Adipocyte (in vitro differentiated cells): ENCODE measurements around the gene SERINC5.
"Not testable (repeated sequence)": the region's sequence is repeated elsewhere in the genome, so short reads cannot be mapped to it uniquely, and the experiment has no call there.

Experiments used
- DNase-seq: peaks from one replicate; pipeline ENCODE4 v3.0.0-alpha.2; 2015; ENCODE audit warnings: low read depth
- H3K27me3 ChIP-seq: replicated peaks from 2 replicates; pipeline ENCODE4 v1.7.0; 2013; ENCODE audit warnings: mild to moderate bottlenecking, low read length, moderate library complexity; ENCODE audit not compliant: control insufficient read depth, insufficient read depth
- H3K36me3 ChIP-seq: 2 replicates; pipeline ENCODE4 v1.7.0; 2013; ENCODE audit warnings: low read length, mild to moderate bottlenecking, moderate library complexity; ENCODE audit not compliant: control insufficient read depth, insufficient read depth, severe bottlenecking
- H3K4me1 ChIP-seq: 2 replicates; pipeline ENCODE4 v1.7.0; 2013; ENCODE audit warnings: mild to moderate bottlenecking, low read length, moderate library complexity; ENCODE audit not compliant: control insufficient read depth, insufficient read depth
- H3K4me3 ChIP-seq: 2 replicates; pipeline ENCODE4 v1.7.0; 2013; ENCODE audit warnings: mild to moderate bottlenecking, low read length, moderate library complexity
- H3K9ac ChIP-seq: 2 replicates; pipeline ENCODE4 v1.7.0; 2013; ENCODE audit warnings: mild to moderate bottlenecking, low read length, moderate library complexity
- H3K9me3 ChIP-seq: 2 replicates; pipeline ENCODE4 v1.7.0; 2013; ENCODE audit warnings: mild to moderate bottlenecking, low read length, moderate library complexity; ENCODE audit not compliant: control insufficient read depth

The SERINC5 gene

DNA sequence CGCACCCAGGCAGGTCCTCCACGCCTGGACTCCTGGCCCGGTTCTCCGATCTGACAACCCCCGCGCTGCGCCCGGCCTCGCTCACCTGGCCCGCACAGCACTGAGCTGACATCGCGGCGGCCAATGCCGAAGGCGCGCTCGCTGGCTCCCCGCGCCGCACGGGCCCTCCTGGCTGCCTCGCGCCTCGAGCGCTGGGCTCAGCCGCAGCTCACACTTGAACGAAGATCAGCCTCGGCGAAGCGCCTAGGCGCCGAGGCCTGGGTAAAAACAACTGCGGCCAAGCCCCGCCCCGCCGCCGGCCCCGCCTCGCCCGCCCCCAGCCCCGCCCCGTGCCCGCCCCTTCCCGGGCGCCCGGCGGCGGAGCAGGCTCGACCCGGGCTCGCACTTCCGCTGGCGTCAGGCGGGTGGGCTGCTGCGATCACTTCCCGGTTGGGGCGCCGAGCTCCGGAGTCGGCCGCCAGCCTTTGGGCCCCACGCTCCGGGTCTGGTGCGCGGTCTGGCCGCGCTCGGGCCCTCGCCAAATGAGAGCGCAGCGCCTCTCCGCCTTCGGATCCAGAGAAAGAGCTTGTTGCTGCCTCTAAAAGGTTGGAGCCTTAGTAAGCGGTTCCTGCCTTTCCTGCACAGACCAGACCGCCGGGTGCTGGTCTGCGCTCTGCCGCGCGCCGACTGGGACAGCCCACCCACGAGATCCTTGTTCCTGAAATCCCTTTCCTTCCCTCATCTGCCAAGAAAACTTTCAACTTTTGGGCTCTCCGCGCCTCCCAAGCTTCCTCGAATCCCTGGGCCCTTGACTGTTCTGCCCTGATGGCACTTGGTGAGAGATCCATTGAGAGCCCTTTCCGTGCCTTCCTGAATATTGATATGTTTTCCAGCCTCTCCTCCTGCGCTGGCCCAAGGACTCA, at the start of gene SERINC5:
TSS of gene SERINC5 (minus strand) at position 238 of the 902 bp plus-strand sequence. CDS start at position 112, 126 bp downstream.
- peak; percentile 92 for DNase-seq
- Histone ChIP-seq H3K36me3 (no peaks in the 10 kb centered on the region), H3K27me3 (no peaks in the 10 kb centered on the region), H3K9ac (peak within 1 kb of the TSS; percentile 98), H3K4me3 (peak within 1 kb of the TSS; percentile 91), H3K9me3 (no peaks in the 10 kb centered on the region), H3K4me1 (peaks cover 22% of the 10 kb centered on the region)

DNA sequence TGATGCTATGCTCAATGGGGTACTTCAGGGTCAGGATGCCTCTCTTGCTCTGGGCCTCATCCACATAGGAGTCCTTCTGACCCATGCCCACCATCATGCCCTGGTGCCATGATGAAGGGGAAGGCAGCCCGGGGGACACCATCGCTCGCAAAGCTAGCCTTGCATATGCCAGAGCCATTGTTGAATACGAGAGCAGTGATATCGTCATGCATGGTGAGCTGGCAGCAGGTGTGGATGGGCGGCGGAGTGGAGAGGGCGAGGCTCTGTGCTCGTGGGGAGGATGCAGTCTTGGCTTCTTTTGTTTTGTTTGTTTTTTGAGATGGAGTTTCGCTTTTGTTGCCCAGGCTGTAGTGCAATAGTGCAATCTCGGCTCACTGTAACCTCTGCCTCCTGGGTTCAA, 46.8 kb upstream of the SERINC5 start:
- no peak overlapping the region for H3K9ac ChIP-seq
- no peaks in the 10 kb centered on the region for H3K9me3 ChIP-seq
- H3K36me3 ChIP-seq: no peaks in the 10 kb centered on the region
- H3K4me3 ChIP-seq: no peak overlapping the region
- DNase-seq: no peak
- no peaks in the 10 kb centered on the region for H3K27me3 ChIP-seq
- H3K4me1 ChIP-seq: no peaks in the 10 kb centered on the region

DNA sequence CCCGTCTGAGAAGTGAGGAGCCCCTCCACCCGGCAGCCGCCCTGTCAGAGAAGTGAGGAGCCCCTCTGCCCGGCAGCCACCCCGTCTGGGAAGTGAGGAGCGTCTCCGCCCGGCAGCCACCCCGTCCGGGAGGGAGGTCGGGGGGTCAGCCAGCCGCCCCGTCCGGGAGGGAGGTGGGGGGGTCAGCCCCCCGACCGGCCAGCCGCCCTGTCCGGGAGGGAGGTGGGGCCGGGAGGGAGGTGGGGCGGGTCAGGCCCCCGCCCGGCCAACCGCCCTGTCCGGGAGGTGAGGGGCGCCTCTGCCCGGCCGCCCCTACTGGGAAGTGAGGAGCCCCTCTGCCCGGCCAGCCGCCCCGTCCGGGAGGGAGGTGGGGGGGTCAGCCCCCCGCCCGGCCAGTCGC, 45.5 kb upstream of the SERINC5 start:
- not testable (repeated sequence) for H3K9me3 ChIP-seq, H3K4me3 ChIP-seq, H3K27me3 ChIP-seq, H3K4me1 ChIP-seq, H3K9ac ChIP-seq, H3K36me3 ChIP-seq, DNase-seq

DNA sequence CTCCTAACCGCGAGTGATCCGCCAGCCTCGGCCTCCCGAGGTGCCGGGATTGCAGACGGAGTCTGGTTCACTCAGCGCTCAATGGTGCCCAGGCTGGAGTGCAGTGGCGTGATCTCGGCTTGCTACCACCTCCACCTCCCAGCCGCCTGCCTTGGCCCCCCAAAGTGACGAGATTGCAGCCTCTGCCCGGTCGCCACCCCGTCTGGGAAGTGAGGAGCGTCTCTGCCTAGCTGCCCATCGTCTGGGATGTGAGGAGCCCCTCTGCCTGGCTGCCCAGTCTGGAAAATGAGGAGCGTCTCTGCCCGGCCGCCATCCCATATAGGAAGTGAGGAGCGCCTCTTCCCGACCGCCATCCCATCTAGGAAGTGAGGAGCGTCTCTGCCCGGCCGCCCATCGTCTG, 44.9 kb upstream of the SERINC5 start:
- H3K27me3 ChIP-seq, H3K4me1 ChIP-seq, DNase-seq, H3K4me3 ChIP-seq, H3K9me3 ChIP-seq, H3K36me3 ChIP-seq, H3K9ac ChIP-seq: not testable (repeated sequence)

DNA sequence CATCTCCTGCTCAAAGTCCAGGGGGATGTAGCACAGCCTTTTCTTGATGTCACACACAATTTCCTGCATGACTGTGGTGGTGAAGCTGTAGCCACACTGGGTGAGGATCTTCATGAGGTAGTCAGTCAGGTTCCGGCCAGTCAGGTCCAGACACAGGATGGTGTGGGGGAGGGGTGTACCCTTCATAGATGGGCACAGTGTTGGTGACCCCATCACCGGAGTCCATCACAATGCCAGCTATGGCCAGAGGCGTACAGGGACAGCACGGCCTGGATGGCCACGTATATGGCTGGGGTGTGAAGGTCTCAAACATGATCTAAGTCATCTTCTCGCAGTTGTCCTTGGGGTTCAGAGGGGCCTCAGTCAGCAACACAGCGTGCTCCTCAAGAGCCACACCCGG, 44.3 kb upstream of the SERINC5 start:
- no peaks in the 10 kb centered on the region for H3K4me1 ChIP-seq
- no peak for DNase-seq
- no peaks in the 10 kb centered on the region for H3K27me3 ChIP-seq
- H3K9me3 ChIP-seq: no peaks in the 10 kb centered on the region
- no peaks in the 10 kb centered on the region for H3K36me3 ChIP-seq
- no peak overlapping the region for H3K9ac ChIP-seq
- no peak overlapping the region for H3K4me3 ChIP-seq

DNA sequence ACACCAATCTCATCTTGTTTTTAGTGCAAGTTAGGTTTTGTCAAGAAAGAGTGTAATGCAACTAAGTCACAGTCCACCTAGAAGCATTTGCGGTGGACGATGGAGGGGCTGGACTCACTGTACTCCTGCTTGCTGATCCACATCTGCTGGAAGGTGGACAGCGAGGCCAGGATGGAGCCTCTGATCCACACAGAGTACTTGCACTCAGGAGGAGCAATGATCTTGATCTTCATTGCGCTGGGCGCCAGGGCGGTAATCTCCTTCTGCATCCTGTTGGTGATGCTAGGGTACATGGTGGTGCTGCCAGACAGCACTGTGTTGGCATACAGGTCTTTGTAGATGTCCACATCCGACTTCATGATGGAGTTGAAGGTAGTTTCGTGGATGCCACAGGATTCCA, 43.8 kb upstream of the SERINC5 start:
- H3K36me3 ChIP-seq: no peaks in the 10 kb centered on the region

DNA sequence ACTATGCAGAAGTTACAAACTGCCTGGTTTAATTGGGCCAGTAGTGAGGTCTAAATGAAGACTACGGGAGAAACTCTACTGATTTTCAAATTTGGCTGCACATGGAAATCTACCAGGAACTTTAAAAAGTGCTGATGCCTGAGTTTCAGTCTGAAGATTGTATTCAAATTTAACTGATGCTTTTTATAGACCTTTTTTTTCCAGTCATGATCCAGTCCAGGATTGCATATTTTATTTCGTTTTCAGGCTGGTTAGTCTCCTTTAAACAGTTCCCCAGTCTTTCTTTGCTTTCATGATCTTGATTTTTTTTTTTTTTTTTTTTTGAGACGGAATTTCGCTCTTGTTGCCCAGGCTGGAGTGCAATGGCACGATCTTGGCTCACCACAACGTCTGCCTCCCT, 40.3 kb upstream of the SERINC5 start:
- no peaks in the 10 kb centered on the region for H3K36me3 ChIP-seq
- H3K9ac ChIP-seq: no peak overlapping the region
- H3K27me3 ChIP-seq: peaks cover 14% of the 10 kb centered on the region
- H3K9me3 ChIP-seq: no peaks in the 10 kb centered on the region
- H3K4me1 ChIP-seq: no peaks in the 10 kb centered on the region
- no peak for DNase-seq
- no peak overlapping the region for H3K4me3 ChIP-seq

More for the DNA sequence above, 43.8 kb upstream of the SERINC5 start:
- no peak overlapping the region for H3K9ac ChIP-seq
- H3K4me1 ChIP-seq: no peaks in the 10 kb centered on the region
- H3K27me3 ChIP-seq: no peaks in the 10 kb centered on the region
- no peak for DNase-seq
- H3K9me3 ChIP-seq: no peaks in the 10 kb centered on the region
- no peak overlapping the region for H3K4me3 ChIP-seq

DNA sequence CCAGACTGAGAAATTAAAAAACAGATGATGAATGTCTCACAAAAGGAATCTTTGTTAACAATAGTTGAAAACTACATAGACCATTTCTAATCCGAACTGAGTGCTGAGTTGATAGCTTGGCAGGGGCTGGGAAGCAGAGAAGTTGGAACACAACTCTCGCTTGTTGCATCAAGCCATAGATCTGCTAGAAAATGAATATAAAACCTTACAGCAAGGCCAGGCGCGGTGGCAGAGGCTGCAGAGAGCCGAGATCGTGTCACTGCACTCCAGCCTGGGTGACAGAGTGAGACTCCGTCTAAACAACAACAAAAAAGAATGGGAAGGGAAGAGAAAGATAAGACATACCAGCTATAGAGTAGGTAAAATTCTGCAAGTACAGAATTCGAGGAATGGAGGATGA, 35.9 kb upstream of the SERINC5 start:
- Histone ChIP-seq H3K36me3 (no peaks in the 10 kb centered on the region), H3K9ac (no peak overlapping the region), H3K4me3 (no peak overlapping the region), H3K4me1 (no peaks in the 10 kb centered on the region), H3K27me3 (peaks cover 25% of the 10 kb centered on the region), H3K9me3 (no peaks in the 10 kb centered on the region)
- no peak for DNase-seq

DNA sequence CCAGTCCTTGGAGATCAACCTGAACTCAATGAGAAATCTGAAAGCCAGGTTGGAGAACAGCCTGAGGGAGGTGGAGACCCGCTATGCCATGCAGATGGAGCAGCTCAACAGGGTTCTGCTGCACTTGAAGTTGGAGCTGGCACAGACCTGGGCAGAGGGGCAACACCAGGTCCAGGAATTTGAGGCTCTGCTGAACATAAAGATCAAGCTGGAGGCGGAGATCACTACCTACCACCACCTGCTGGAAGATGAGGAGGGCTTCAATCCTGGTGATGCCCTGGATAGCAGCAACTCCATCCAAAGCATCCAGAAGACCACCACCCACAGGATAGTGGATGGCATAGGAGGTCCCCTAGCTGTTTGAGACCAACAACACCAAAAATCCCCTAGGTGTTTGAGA, 33.5 kb upstream of the SERINC5 start:
- no peak for DNase-seq

DNA sequence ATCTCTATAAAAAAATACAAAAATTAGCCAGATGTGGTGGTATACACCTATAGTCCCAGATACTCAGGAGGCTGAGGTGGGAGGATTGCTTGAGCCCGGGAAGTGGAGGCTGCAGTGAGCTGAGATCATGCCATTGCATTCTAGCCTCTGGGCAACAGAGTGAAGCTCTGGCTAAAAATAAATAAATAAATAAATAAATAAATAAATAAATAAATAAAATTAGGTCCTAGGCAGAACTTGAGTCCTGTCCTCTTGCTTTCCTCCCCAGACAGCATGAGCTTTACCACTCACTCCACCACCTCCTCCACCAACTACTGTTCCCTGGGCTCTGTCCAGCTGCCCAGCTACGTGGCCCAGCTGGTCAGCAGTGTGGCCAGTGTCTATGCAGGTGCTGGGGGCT, 32.3 kb upstream of the SERINC5 start:
- Histone ChIP-seq H3K4me1 (no peaks in the 10 kb centered on the region), H3K9me3 (peaks cover 6% of the 10 kb centered on the region), H3K4me3 (no peak overlapping the region), H3K27me3 (peaks cover 28% of the 10 kb centered on the region), H3K36me3 (no peaks in the 10 kb centered on the region), H3K9ac (no peak overlapping the region)
- DNase-seq: no peak

More for the DNA sequence above, 33.5 kb upstream of the SERINC5 start:
- Histone ChIP-seq H3K36me3 (no peaks in the 10 kb centered on the region), H3K9ac (no peak overlapping the region), H3K27me3 (peaks cover 28% of the 10 kb centered on the region), H3K4me3 (no peak overlapping the region), H3K4me1 (no peaks in the 10 kb centered on the region), H3K9me3 (no peaks in the 10 kb centered on the region)

DNA sequence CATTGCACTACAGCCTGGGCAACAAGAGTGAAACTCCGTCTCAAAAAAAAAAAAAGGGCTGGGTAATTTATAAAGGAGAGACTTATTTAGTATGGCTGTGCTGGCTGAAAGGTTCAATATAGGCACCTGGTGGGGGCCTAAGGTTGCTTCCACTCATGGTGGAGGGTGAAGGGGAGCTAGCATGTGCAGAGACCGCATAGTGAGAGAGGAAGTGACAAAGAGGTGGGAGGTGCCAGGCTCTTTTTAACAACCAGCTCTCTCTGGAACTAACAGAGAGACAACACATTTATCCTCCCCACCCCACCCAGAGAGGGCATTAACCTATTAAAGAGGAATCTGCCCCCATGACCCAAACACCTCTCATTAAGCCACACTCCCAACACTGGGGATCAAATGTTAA, 28.9 kb upstream of the SERINC5 start:
- Histone ChIP-seq H3K4me1 (no peaks in the 10 kb centered on the region), H3K9ac (no peak overlapping the region), H3K27me3 (peaks cover 14% of the 10 kb centered on the region), H3K9me3 (peaks cover 10% of the 10 kb centered on the region), H3K4me3 (no peak overlapping the region), H3K36me3 (no peaks in the 10 kb centered on the region)
- no peak for DNase-seq

DNA sequence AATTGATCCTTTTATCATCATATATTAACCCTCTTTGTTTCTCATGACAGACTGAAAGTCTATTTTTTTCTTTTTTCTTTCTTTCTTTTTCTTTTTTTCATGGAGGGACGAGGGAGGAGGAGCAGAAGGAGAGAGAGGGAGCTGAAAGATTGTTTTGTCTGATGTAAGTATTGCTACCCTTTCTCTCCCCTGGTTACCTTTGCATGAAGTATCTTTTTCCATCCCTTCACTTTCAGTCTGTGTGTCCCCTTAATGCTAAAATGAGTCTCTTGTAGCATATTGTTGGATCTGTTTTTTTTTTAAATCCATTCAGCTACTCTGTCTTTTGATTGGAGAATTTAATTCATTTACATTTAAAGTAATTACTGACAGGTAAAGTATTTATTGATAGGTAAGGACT, 27.5 kb upstream of the SERINC5 start:
- Histone ChIP-seq H3K4me1 (no peaks in the 10 kb centered on the region), H3K9ac (no peak overlapping the region), H3K27me3 (peaks cover 6% of the 10 kb centered on the region)

More for the DNA sequence above, 27.5 kb upstream of the SERINC5 start:
- DNase-seq: no peak
- Histone ChIP-seq H3K9me3 (peaks cover 10% of the 10 kb centered on the region), H3K36me3 (no peaks in the 10 kb centered on the region), H3K4me3 (no peak overlapping the region)
